ENCODE data around the gene ALDOC. TPM values are rescaled to one million over a fixed set of nuclear protein-coding genes. Genes with fewer than 3 reads are reported as not detected.

ALDOC gene
- total and polyA plus RNA-seq, 2 of the 13 experiments (the other 11 are each of a cell fraction or from before 2014, with no cell fraction given) = 15.4 to 60.9 TPM

Other genes starting within 250 kb of the ALDOC start
- gene IFT20, start 241.4 kb downstream of the ALDOC start, total RNA-seq (2016; rRNA removed; fragmentation: Illumina TruSeq; extraction: Trizol) = 23.4 and 28.0 TPM in 2 replicates
- 33.9 and 37.8 TPM in 2 replicates for gene IFT20, start 241.4 kb downstream of the ALDOC start, polyA plus RNA-seq (2011; rRNA removed)
- gene TNFAIP1, start 241.1 kb downstream of the ALDOC start, total RNA-seq (2016; rRNA removed; fragmentation: Illumina TruSeq; extraction: Trizol) = 17.5 and 18.7 TPM in 2 replicates
- 40.6 and 42.8 TPM in 2 replicates for gene TNFAIP1, start 241.1 kb downstream of the ALDOC start, polyA plus RNA-seq (2011; rRNA removed)
- gene POLDIP2, start 219.4 kb downstream of the ALDOC start, total RNA-seq (2016; rRNA removed; fragmentation: Illumina TruSeq; extraction: Trizol) = 114 and 127 TPM in 2 replicates
- gene POLDIP2, start 219.4 kb downstream of the ALDOC start, polyA plus RNA-seq (2011; rRNA removed) = 85.9 and 86.0 TPM in 2 replicates
- gene SEBOX, start 211.7 kb downstream of the ALDOC start, total RNA-seq (2016; rRNA removed; fragmentation: Illumina TruSeq; extraction: Trizol) = not detected in 2 replicates
- gene SEBOX, start 211.7 kb downstream of the ALDOC start, polyA plus RNA-seq (2011; rRNA removed) = not detected in 2 replicates
- 43.9 and 108 TPM in 2 replicates for gene VTN, start 206.6 kb downstream of the ALDOC start, total RNA-seq (2016; rRNA removed; fragmentation: Illumina TruSeq; extraction: Trizol)
- 131 and 230 TPM in 2 replicates for gene VTN, start 206.6 kb downstream of the ALDOC start, polyA plus RNA-seq (2011; rRNA removed)
- 0.25 and 0.73 TPM in 2 replicates for gene SARM1, start 205.2 kb downstream of the ALDOC start, total RNA-seq (2016; rRNA removed; fragmentation: Illumina TruSeq; extraction: Trizol)
- 0.86 and 1.1 TPM in 2 replicates for gene SARM1, start 205.2 kb downstream of the ALDOC start, polyA plus RNA-seq (2011; rRNA removed)
- 9.4 and 22.6 TPM in 2 replicates for gene SLC46A1, start 170.7 kb downstream of the ALDOC start, total RNA-seq (2016; rRNA removed; fragmentation: Illumina TruSeq; extraction: Trizol)
- gene SLC46A1, start 170.7 kb downstream of the ALDOC start, polyA plus RNA-seq (2011; rRNA removed) = 19.6 and 25.8 TPM in 2 replicates
- gene SLC13A2, start 103.3 kb downstream of the ALDOC start, total RNA-seq (2016; rRNA removed; fragmentation: Illumina TruSeq; extraction: Trizol) = not detected in 2 replicates
- gene SLC13A2, start 103.3 kb downstream of the ALDOC start, polyA plus RNA-seq (2011; rRNA removed) = 0.07 TPM in 1 of 2 replicates, not detected in the other
- not detected in 2 replicates for gene FOXN1, start 70.5 kb downstream of the ALDOC start, total RNA-seq (2016; rRNA removed; fragmentation: Illumina TruSeq; extraction: Trizol)
- 0.01 TPM in 1 of 2 replicates, not detected in the other for gene FOXN1, start 70.5 kb downstream of the ALDOC start, polyA plus RNA-seq (2011; rRNA removed)
- gene UNC119, start 24.3 kb downstream of the ALDOC start, total RNA-seq (2016; rRNA removed; fragmentation: Illumina TruSeq; extraction: Trizol) = 7.8 and 10.4 TPM in 2 replicates
- 57.6 and 63.1 TPM in 2 replicates for gene UNC119, start 24.3 kb downstream of the ALDOC start, polyA plus RNA-seq (2011; rRNA removed)
- gene PIGS, start 5.4 kb downstream of the ALDOC start, total RNA-seq (2016; rRNA removed; fragmentation: Illumina TruSeq; extraction: Trizol) = 26.6 and 42.6 TPM in 2 replicates
- 23.5 and 31.7 TPM in 2 replicates for gene PIGS, start 5.4 kb downstream of the ALDOC start, polyA plus RNA-seq (2011; rRNA removed)
- 98.0 and 105 TPM in 2 replicates for gene SPAG5, start 22.1 kb upstream of the ALDOC start, total RNA-seq (2016; rRNA removed; fragmentation: Illumina TruSeq; extraction: Trizol)
- 28.2 and 41.4 TPM in 2 replicates for gene SPAG5, start 22.1 kb upstream of the ALDOC start, polyA plus RNA-seq (2011; rRNA removed)
- 1.9 and 5.0 TPM in 2 replicates for gene RSKR, start 37.3 kb upstream of the ALDOC start, total RNA-seq (2016; rRNA removed; fragmentation: Illumina TruSeq; extraction: Trizol)
- 8.6 and 10.4 TPM in 2 replicates for gene RSKR, start 37.3 kb upstream of the ALDOC start, polyA plus RNA-seq (2011; rRNA removed)
- gene BLTP2, start 68.3 kb upstream of the ALDOC start, total RNA-seq (2016; rRNA removed; fragmentation: Illumina TruSeq; extraction: Trizol) = 61.0 and 66.7 TPM in 2 replicates
- 66.9 and 80.9 TPM in 2 replicates for gene BLTP2, start 68.3 kb upstream of the ALDOC start, polyA plus RNA-seq (2011; rRNA removed)
- gene SDF2, start 85.0 kb upstream of the ALDOC start, total RNA-seq (2016; rRNA removed; fragmentation: Illumina TruSeq; extraction: Trizol) = 39.1 and 58.2 TPM in 2 replicates
- 58.4 and 61.2 TPM in 2 replicates for gene SDF2, start 85.0 kb upstream of the ALDOC start, polyA plus RNA-seq (2011; rRNA removed)
- 39.9 TPM in 2 replicates for gene SUPT6H, start 85.3 kb upstream of the ALDOC start, total RNA-seq (2016; rRNA removed; fragmentation: Illumina TruSeq; extraction: Trizol)
- 32.7 and 38.0 TPM in 2 replicates for gene SUPT6H, start 85.3 kb upstream of the ALDOC start, polyA plus RNA-seq (2011; rRNA removed)
- gene PROCA1, start 135.0 kb upstream of the ALDOC start, total RNA-seq (2016; rRNA removed; fragmentation: Illumina TruSeq; extraction: Trizol) = 0.31 and 0.73 TPM in 2 replicates
- 0.82 and 1.5 TPM in 2 replicates for gene PROCA1, start 135.0 kb upstream of the ALDOC start, polyA plus RNA-seq (2011; rRNA removed)
- gene RAB34, start 141.0 kb upstream of the ALDOC start, total RNA-seq (2016; rRNA removed; fragmentation: Illumina TruSeq; extraction: Trizol) = 0.49 TPM in 1 of 2 replicates, not detected in the other
- not detected in 2 replicates for gene RAB34, start 141.0 kb upstream of the ALDOC start, polyA plus RNA-seq (2011; rRNA removed)
- gene RPL23A, start 143.1 kb upstream of the ALDOC start, total RNA-seq (2016; rRNA removed; fragmentation: Illumina TruSeq; extraction: Trizol) = 1,771 and 1,936 TPM in 2 replicates
- gene RPL23A, start 143.1 kb upstream of the ALDOC start, polyA plus RNA-seq (2011; rRNA removed) = 1,550 and 1,876 TPM in 2 replicates
- 9.6 and 19.6 TPM in 2 replicates for gene TLCD1, start 149.3 kb upstream of the ALDOC start, total RNA-seq (2016; rRNA removed; fragmentation: Illumina TruSeq; extraction: Trizol)
- 14.9 and 18.1 TPM in 2 replicates for gene TLCD1, start 149.3 kb upstream of the ALDOC start, polyA plus RNA-seq (2011; rRNA removed)
- gene NEK8, start 151.9 kb upstream of the ALDOC start, total RNA-seq (2016; rRNA removed; fragmentation: Illumina TruSeq; extraction: Trizol) = 4.3 and 5.8 TPM in 2 replicates
- 13.5 and 15.6 TPM in 2 replicates for gene NEK8, start 151.9 kb upstream of the ALDOC start, polyA plus RNA-seq (2011; rRNA removed)
- 56.6 and 89.9 TPM in 2 replicates for gene TRAF4, start 167.1 kb upstream of the ALDOC start, total RNA-seq (2016; rRNA removed; fragmentation: Illumina TruSeq; extraction: Trizol)
- gene TRAF4, start 167.1 kb upstream of the ALDOC start, polyA plus RNA-seq (2011; rRNA removed) = 86.0 and 108 TPM in 2 replicates